ENCODE data around the gene AOC3. TPM values are rescaled to one million over a fixed set of nuclear protein-coding genes. Genes with fewer than 3 reads are reported as not detected.

The AOC3 gene
- total and polyA plus RNA-seq, 2 of the 8 experiments (the other 6 are each of a cell fraction or from before 2014, with no cell fraction given), result 2.5 to 2.7 TPM

DNA sequence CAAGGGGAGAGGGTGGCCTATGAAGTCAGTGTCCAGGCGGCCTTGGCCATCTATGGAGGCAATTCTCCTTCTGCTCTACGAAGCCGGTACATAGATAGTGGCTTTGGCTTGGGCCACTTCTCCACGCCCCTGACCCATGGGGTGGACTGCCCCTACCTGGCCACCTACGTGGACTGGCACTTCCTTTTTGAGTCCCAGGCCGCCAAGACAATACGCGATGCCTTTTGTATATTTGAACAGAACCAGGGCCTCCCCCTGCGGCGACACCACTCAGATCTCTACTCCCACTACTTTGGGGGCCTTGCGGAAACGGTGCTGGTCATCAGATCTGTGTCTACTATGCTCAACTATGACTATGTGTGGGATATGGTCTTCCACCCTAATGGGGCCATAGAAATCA, 17.3 kb downstream of the AOC3 start (continued):
- TF ChIP-seq, protein P1, sequence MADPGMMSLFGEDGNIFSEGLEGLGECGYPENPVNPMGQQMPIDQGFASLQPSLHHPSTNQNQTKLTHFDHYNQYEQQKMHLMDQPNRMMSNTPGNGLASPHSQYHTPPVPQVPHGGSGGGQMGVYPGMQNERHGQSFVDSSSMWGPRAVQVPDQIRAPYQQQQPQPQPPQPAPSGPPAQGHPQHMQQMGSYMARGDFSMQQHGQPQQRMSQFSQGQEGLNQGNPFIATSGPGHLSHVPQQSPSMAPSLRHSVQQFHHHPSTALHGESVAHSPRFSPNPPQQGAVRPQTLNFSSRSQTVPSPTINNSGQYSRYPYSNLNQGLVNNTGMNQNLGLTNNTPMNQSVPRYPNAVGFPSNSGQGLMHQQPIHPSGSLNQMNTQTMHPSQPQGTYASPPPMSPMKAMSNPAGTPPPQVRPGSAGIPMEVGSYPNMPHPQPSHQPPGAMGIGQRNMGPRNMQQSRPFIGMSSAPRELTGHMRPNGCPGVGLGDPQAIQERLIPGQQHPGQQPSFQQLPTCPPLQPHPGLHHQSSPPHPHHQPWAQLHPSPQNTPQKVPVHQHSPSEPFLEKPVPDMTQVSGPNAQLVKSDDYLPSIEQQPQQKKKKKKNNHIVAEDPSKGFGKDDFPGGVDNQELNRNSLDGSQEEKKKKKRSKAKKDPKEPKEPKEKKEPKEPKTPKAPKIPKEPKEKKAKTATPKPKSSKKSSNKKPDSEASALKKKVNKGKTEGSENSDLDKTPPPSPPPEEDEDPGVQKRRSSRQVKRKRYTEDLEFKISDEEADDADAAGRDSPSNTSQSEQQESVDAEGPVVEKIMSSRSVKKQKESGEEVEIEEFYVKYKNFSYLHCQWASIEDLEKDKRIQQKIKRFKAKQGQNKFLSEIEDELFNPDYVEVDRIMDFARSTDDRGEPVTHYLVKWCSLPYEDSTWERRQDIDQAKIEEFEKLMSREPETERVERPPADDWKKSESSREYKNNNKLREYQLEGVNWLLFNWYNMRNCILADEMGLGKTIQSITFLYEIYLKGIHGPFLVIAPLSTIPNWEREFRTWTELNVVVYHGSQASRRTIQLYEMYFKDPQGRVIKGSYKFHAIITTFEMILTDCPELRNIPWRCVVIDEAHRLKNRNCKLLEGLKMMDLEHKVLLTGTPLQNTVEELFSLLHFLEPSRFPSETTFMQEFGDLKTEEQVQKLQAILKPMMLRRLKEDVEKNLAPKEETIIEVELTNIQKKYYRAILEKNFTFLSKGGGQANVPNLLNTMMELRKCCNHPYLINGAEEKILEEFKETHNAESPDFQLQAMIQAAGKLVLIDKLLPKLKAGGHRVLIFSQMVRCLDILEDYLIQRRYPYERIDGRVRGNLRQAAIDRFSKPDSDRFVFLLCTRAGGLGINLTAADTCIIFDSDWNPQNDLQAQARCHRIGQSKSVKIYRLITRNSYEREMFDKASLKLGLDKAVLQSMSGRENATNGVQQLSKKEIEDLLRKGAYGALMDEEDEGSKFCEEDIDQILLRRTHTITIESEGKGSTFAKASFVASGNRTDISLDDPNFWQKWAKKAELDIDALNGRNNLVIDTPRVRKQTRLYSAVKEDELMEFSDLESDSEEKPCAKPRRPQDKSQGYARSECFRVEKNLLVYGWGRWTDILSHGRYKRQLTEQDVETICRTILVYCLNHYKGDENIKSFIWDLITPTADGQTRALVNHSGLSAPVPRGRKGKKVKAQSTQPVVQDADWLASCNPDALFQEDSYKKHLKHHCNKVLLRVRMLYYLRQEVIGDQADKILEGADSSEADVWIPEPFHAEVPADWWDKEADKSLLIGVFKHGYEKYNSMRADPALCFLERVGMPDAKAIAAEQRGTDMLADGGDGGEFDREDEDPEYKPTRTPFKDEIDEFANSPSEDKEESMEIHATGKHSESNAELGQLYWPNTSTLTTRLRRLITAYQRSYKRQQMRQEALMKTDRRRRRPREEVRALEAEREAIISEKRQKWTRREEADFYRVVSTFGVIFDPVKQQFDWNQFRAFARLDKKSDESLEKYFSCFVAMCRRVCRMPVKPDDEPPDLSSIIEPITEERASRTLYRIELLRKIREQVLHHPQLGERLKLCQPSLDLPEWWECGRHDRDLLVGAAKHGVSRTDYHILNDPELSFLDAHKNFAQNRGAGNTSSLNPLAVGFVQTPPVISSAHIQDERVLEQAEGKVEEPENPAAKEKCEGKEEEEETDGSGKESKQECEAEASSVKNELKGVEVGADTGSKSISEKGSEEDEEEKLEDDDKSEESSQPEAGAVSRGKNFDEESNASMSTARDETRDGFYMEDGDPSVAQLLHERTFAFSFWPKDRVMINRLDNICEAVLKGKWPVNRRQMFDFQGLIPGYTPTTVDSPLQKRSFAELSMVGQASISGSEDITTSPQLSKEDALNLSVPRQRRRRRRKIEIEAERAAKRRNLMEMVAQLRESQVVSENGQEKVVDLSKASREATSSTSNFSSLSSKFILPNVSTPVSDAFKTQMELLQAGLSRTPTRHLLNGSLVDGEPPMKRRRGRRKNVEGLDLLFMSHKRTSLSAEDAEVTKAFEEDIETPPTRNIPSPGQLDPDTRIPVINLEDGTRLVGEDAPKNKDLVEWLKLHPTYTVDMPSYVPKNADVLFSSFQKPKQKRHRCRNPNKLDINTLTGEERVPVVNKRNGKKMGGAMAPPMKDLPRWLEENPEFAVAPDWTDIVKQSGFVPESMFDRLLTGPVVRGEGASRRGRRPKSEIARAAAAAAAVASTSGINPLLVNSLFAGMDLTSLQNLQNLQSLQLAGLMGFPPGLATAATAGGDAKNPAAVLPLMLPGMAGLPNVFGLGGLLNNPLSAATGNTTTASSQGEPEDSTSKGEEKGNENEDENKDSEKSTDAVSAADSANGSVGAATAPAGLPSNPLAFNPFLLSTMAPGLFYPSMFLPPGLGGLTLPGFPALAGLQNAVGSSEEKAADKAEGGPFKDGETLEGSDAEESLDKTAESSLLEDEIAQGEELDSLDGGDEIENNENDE (IDR thresholded peaks at IDR 0.05; ENCODE audit: insufficient replicate concordance, low read length), result no peak
- TF ChIP-seq TAF1 (IDR thresholded peaks at IDR 0.05; ENCODE audit: low read depth, low read length) (no peak), CHD2 (IDR thresholded peaks at IDR 0.05; ENCODE audit: low read length) (no peak), GTF2F1 (IDR thresholded peaks at IDR 0.05; ENCODE audit: borderline replicate concordance, low read depth, low read length) (no peak), JUN (IDR thresholded peaks at IDR 0.05; ENCODE audit: low read depth, low read length) (no peak), EZH2 (IDR thresholded peaks at IDR 0.05; ENCODE audit: low read depth, low read length, severe bottlenecking) (no peak), ZNF274 (IDR thresholded peaks at IDR 0.05; ENCODE audit: borderline replicate concordance, extremely low read depth, low read length) (no peak), MAFK (IDR thresholded peaks at IDR 0.05; ENCODE audit: low read depth, low read length) (no peak)
- TF ChIP-seq, protein P2, sequence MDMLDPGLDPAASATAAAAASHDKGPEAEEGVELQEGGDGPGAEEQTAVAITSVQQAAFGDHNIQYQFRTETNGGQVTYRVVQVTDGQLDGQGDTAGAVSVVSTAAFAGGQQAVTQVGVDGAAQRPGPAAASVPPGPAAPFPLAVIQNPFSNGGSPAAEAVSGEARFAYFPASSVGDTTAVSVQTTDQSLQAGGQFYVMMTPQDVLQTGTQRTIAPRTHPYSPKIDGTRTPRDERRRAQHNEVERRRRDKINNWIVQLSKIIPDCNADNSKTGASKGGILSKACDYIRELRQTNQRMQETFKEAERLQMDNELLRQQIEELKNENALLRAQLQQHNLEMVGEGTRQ (IDR thresholded peaks at IDR 0.05; ENCODE audit: low read length), result no peak

Data from H1 (cell line).